ENCODE results near the gene CHST13. TPM values are rescaled to one million over a fixed set of nuclear protein-coding genes. Genes with fewer than 3 reads are reported as not detected.

Gene CHST13
- total RNA-seq, 2 experiments from 2014 or later = not detected

DNA sequence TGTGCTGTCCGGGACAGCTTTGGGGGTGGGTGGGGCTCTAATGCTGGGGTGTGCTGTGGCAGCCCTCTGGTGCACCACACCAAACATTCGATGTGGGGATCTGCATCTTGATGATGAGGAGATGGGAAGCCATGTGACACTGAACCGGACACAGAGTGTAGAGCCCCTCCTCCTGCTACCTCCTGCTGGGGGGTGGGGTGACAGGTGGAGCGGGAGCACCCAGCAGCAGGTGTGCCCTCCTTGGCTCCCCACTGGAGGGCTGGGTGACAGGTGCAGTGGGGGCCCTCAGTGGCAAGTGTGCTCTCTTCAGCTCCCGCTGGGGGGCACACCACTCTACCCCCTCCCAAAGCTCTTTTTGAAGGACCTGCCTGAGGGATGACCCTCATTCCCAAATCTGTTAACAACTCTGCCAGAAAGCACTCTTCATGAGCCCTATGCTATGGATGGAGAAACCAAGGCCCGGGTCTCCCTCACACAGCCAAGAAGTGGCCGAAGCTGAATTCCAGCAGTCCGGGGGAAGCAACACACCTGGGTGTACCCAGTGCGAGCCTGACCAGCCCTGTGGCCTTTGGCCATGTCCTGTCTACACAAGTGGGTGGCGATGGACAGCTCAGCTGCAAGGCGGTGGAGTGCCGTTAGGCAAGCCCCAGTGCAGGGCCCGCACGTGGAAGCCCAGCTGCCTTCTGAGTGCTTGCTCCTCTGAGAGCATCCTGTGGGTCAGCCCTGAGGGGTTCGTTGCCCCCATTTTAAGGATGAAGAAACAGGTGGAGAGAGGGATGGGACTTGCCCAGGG is 5.8 kb upstream of the CHST13 start:
- H3K36me3 Mint-ChIP-seq (ENCODE audit: low read depth) = no peaks in the 10 kb centered on the region
- no peak for DNase-seq
- H3K27ac Mint-ChIP-seq = no peak overlapping the region
- H3K4me1 Mint-ChIP-seq = no peaks in the 10 kb centered on the region
- ChIA-PET POLR2A (no interaction called here), CTCF (no interaction called here)
- H3K4me3 Mint-ChIP-seq = no peak overlapping the region
- H3K9me3 Mint-ChIP-seq = no peaks in the 10 kb centered on the region
- peaks cover 12% of the 10 kb centered on the region for H3K27me3 Mint-ChIP-seq

DNA sequence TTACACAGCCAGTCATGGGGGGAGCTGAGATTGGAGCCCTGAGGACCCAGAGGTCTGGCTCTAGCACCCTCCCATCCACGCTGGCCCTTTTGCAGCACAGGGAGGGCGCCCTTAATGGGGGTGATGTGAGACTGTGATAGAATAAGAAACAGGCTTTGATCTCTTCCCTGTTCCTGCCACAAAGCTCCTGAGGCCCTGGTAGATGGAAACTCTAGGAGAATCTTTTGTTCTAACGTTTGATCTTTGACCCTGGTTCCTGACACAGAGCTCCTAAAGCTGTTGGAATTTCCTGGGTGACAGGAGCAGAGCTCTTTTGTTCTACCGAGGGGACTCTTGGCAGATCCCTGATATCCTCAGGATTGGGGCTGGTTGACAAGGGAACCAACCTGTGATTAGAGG is 5.2 kb upstream of the CHST13 start:
- Mint-ChIP-seq H3K36me3 (ENCODE audit: low read depth) (no peaks in the 10 kb centered on the region), H3K27me3 (peaks cover 17% of the 10 kb centered on the region), H3K27ac (no peak overlapping the region), H3K9me3 (no peaks in the 10 kb centered on the region), H3K4me3 (no peak overlapping the region), H3K4me1 (no peaks in the 10 kb centered on the region)
- CTCF ChIA-PET = no interaction called here
- POLR2A ChIA-PET = no interaction called here
- no peak for DNase-seq

DNA sequence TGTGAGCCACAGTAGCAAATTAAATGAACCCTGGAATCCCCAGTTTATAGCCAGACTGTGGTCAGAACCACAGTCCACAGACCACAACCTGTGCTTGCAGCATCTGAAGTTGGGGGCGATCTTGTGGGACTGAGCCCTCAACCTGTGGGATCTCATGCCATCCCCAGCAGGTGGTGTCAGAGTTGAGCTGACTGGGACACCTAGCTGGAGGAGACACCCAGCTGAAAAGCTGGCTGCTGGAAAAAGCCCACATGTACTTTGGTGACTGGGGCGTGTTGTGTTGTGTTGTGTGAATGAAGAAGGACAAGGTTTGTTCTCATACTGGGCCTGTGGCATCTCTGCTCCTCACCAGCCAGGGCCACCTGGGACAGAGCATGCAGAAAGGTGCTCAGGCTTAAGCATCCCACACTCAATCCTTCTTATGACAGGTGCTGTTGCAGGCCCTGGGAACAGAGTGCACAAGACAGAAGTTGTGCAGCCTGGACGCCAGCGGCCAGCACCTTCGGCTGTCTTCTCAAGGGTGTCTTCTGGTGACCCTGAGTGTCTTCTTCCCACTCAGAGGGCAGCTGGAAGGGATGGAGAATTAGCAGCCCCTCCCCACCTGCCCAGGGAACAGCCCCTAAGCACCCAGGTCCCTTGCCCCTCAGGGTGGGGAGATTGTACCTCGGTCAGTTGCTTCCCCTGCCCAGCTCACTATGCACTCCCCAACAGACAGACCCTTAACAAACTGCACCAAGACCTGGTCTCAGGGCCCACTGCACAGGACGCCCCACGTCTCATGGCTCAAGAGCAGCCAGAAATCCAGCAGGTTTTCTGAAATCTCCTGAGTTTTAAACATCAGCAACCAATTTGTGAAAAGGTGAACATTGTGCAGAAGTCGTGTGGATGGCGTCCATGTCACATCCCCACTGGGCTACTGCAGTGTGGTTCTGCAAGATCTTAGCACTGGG is 4.2 kb upstream of the CHST13 start:
- Mint-ChIP-seq H3K27ac (no peak overlapping the region), H3K4me1 (no peaks in the 10 kb centered on the region), H3K4me3 (no peak overlapping the region), H3K36me3 (ENCODE audit: low read depth) (no peaks in the 10 kb centered on the region), H3K27me3 (peaks cover 17% of the 10 kb centered on the region), H3K9me3 (no peaks in the 10 kb centered on the region)
- POLR2A ChIA-PET = no interaction called here
- DNase-seq = no peak
- CTCF ChIA-PET = interaction anchor here (0.6 kb wide), 1 partner anchor 930 kb away, joined by 3 read pairs; no protein-coding TSS in a partner anchor

DNA sequence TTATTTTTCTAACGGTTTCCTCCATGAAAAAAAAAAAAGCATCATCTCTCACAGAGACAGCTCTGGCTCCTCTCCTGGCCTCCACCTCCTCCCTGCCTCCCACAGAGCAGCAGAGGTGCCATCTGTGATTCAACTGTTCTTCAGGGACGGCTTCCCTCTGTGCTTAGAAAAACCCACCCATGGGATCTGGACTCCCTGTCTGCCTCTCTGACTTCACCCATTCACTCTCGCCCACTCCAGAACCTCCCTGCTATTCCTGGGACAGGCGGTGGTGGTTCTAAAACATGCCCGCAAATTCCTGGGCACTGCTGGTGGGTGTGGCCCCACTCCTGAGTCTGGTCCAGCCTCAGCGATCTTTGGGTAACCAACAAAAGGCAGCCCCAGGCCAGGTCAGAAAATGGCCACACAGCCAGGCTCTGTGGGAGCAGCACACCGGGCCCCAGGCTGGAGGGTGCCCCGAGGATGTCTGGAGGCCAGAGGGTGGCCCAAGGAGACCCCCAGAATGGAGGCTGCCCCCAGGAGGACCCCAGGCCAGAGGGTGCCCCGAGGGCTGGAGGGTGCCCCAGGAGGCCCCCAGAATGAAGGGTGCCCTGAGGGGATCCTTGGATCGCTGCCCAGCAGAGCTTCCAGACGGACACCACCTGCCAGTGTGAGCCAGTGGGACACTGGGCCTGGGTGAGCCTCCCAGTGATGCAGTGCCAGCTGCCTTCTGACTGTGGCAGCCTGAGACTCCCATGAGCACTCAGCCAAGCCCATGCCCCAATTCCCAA is 2.6 kb upstream of the CHST13 start:
- ChIA-PET CTCF (interaction anchor here (1.8 kb wide), 1 partner anchor 92 kb away, joined by 8 read pairs; no protein-coding TSS in a partner anchor), POLR2A (no interaction called here)
- Mint-ChIP-seq H3K4me3 (no peak overlapping the region), H3K9me3 (no peaks in the 10 kb centered on the region), H3K4me1 (no peaks in the 10 kb centered on the region), H3K27ac (no peak overlapping the region), H3K27me3 (peaks cover 19% of the 10 kb centered on the region), H3K36me3 (ENCODE audit: low read depth) (no peaks in the 10 kb centered on the region)
- DNase-seq = no peak

DNA sequence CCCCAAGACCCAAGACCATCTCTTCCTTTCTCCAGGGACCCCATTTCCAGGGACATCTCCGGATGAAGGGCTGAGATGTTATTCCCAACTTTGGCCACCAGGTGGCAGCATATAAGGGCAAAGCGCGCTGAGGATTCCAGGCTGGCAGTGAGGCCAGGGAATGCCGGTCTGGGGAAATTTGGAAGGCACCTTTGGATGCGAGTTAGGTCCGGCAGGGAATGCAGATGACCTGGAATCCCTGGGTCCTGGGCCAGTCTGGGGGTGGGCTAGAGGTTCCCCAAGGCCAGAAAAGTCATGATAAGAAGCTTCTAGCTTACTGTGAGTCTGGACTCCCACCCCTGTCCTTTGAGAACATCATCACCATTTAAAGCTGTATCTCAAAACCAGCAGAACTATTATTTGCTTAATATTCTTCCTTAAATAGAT is 1.6 kb upstream of the CHST13 start:
- peak; percentile 31 for DNase-seq
- Mint-ChIP-seq H3K9me3 (no peaks in the 10 kb centered on the region), H3K27ac (no peak overlapping the region), H3K27me3 (peaks cover 19% of the 10 kb centered on the region), H3K36me3 (ENCODE audit: low read depth) (no peaks in the 10 kb centered on the region), H3K4me1 (no peaks in the 10 kb centered on the region), H3K4me3 (no peak overlapping the region)
- POLR2A ChIA-PET = no interaction called here
- CTCF ChIA-PET = interaction anchor here (0.7 to 1.8 kb wide), 12 partner anchors 8 to 1024 kb away, joined by 3 to 8 read pairs (median 4); no protein-coding TSS in a partner anchor

DNA sequence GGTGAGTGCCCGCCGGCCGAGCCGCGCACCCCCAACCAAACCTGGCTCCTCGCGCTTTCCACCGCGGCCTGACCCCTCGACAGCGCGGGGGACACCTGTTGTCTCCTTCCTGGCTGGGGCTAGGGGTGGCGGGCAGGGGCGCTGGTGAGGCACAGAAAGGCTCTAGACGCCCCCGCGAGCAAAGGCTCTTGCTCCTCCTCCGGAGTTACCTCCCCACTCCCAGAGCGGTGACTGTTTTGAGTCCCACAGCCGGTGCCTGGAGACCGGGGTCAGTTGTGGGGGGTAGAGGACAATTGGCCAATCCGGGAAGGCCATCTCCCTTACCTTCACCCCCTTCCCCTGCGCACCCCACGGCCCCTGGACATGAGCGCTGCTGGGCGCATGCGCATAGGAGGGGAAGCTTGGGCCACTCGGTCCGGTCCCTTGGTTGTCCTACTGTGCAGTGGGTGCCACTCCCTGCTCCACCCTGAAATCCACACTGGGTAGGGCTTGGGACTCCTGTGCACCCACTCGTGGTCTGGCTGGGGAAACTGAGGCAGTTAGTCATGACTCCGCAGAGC is 554 bp downstream of the CHST13 start:
- POLR2A ChIA-PET = no interaction called here
- CTCF ChIA-PET = no interaction called here
- H3K27me3 Mint-ChIP-seq = peaks cover 19% of the 10 kb centered on the region
- no peak overlapping the region for H3K4me3 Mint-ChIP-seq
- H3K9me3 Mint-ChIP-seq = no peaks in the 10 kb centered on the region
- H3K27ac Mint-ChIP-seq = no peak overlapping the region
- no peaks in the 10 kb centered on the region for H3K36me3 Mint-ChIP-seq (ENCODE audit: low read depth)
- no peaks in the 10 kb centered on the region for H3K4me1 Mint-ChIP-seq
- no peak for DNase-seq

DNA sequence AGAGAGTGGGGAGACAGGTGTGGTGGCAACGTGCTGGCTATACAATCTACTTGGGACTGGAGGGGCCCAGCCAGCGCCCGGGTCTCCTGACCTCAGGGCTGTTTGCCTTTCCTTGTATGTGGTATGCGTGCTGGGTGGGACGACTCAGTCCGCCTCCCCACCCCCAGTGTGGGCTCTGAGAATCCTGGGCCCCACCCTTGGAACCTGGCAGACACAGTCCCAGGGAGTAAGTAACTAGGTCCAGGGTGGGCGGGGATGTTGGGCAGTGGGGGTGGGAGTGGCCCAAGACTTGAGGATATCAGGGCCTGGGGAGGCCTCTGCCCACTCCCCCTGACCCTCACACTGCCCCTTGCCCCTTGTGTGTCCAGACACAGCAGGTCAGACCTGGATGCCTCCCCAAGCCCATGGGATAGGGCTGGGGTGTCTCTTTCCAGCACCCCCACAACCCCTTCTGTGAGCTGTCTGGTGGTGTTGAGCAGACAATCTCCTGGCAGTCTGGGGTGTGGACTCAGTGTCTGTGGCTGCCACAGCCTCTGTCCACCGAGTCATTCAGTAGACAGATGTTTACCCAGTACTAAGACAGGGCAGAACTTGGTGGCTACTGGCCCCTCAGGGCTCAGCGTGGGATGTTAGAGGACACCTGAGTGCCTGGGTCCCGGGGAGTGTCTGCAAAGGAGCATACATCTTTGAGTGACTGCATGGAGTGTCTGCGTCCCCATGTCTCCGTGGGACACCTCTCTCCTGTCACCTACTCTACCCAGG is 1.3 kb downstream of the CHST13 start:
- H3K36me3 Mint-ChIP-seq (ENCODE audit: low read depth) = no peaks in the 10 kb centered on the region
- H3K27me3 Mint-ChIP-seq = peaks cover 19% of the 10 kb centered on the region
- POLR2A ChIA-PET = no interaction called here
- no peak overlapping the region for H3K27ac Mint-ChIP-seq
- no peaks in the 10 kb centered on the region for H3K9me3 Mint-ChIP-seq
- no peak overlapping the region for H3K4me3 Mint-ChIP-seq
- no peak for DNase-seq
- no peaks in the 10 kb centered on the region for H3K4me1 Mint-ChIP-seq
- CTCF ChIA-PET = no interaction called here

DNA sequence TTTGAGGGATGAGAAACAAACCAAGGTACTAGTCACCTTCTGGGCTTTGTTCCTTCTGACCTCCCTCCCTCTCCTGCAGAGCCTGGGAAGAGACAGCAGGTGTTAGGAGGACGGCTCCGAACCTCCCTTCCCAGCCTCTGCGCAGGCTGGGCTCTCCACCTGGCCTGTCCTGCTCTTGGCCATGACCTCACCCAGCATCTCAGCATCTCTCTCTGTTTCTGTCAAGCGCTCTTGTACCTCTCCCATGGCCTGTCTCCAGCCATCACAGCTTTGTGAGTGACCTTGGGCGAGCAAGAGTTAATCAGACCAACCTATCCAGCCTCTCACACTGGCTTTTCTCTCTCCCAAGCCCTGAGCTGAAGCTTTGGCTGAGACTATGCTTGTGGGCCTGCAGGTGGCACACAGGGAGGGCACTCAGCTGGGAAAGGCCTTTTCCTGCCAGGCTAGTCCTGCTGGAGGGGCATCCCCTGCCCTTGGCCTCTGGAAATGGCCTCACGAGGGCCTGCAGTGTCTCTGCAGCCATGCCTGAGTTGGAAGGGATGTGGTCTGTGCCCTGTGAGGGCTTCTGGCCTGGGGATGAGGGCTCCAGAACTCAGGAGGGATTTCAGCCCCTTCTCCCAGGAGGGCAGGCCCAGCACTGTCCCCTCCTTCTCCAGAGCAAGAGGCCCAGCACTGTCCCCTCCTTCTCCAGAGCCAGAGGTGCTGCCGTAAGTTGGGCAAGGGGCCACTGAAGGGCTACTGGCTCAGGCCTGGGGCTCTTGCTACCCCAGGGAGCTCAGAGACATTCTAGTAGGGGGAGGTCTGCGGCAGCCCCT is 2.1 kb downstream of the CHST13 start:
- Mint-ChIP-seq H3K27ac (no peak overlapping the region), H3K27me3 (peaks cover 19% of the 10 kb centered on the region), H3K9me3 (no peaks in the 10 kb centered on the region), H3K4me1 (no peaks in the 10 kb centered on the region), H3K4me3 (no peak overlapping the region), H3K36me3 (ENCODE audit: low read depth) (no peaks in the 10 kb centered on the region)
- DNase-seq = no peak
- CTCF ChIA-PET = no interaction called here
- POLR2A ChIA-PET = no interaction called here

DNA sequence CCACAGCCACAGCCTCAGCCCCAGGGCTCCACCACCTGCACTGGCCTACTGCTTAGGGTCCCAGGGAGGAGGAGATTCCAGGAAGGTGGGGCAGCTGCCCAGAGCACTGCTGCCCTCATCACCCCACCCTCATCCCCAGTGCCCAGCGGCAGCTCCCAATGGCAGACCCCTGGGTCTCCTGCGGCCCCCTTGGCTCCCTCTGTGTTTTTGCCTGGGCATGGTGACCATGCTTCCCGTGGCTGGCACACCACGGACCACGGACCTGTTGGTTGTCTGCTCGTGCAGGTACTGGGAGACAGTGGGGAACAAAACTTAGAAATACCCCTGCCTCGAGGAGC is 2.7 kb downstream of the CHST13 start:
- H3K4me1 Mint-ChIP-seq = no peaks in the 10 kb centered on the region
- POLR2A ChIA-PET = no interaction called here
- no peak overlapping the region for H3K4me3 Mint-ChIP-seq
- H3K9me3 Mint-ChIP-seq = no peaks in the 10 kb centered on the region
- H3K36me3 Mint-ChIP-seq (ENCODE audit: low read depth) = no peaks in the 10 kb centered on the region
- no peak for DNase-seq
- no peak overlapping the region for H3K27ac Mint-ChIP-seq
- peaks cover 19% of the 10 kb centered on the region for H3K27me3 Mint-ChIP-seq
- CTCF ChIA-PET = no interaction called here

DNA sequence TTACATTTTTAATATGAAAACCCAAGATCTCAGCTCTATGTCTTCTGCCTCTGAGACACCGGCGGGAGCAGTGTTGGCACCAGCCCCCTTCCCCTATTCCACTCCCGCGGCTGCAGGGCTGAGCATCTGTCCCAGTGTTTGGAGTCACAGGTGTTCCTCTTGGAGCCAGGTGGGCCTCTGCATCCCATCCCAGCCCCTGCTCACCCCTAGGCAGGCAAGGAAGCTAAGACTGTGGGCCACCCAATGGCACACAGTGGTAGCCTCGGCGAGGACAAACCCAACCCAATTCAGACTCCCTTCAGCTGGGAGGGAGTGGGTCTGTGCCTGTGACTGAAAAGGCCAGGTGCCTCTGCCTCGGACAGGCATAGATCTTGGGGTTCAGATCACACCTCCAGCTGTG is 3.1 kb downstream of the CHST13 start:
- Mint-ChIP-seq H3K27me3 (peaks cover 20% of the 10 kb centered on the region), H3K27ac (no peak overlapping the region), H3K4me1 (no peaks in the 10 kb centered on the region), H3K9me3 (no peaks in the 10 kb centered on the region), H3K36me3 (ENCODE audit: low read depth) (no peaks in the 10 kb centered on the region), H3K4me3 (no peak overlapping the region)
- ChIA-PET CTCF (no interaction called here), POLR2A (no interaction called here)
- no peak for DNase-seq

DNA sequence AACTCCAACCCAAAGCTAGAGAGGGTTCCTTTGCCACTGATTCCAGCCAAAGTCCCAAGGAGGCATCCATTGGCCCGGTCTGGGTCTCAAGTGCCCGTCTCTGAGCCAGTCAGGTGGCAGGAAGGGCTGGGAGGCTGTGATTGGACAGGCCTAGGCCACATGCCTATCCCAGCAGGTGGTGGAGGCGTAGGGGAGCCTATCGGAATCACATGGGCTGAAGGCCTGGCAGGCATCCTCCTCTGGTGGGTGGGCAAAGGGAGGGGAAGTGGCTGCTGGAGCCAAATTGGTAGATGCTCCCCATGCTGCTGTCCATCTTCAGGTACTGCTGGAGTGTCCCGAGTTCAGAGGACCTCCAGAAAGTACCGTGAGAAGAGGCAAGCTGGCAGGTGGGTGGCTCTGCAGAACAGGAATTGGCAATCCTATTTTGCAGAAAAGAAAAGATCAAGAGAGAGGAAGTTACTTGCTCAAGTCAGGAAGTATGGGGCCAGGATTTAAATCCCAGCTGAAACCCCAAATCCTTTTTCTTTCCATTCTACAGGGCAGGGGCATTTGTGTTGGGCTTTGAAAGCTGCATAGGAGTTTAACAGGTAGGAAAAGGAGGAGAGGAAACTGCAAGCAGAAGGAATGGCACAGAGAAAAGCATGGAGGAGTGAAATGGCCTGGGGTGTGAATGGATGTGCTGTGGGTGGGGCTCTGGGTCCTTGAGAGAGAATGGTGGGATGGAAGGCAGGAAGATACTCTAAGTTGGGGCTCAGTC is 3.7 kb downstream of the CHST13 start:
- Mint-ChIP-seq H3K4me1 (no peaks in the 10 kb centered on the region), H3K4me3 (no peak overlapping the region), H3K27me3 (peaks cover 14% of the 10 kb centered on the region), H3K36me3 (ENCODE audit: low read depth) (no peaks in the 10 kb centered on the region), H3K27ac (no peak overlapping the region), H3K9me3 (no peaks in the 10 kb centered on the region)
- no peak for DNase-seq
- CTCF ChIA-PET = no interaction called here
- POLR2A ChIA-PET = no interaction called here

Data from activated CD4-positive, alpha-beta memory T cell treated with anti-CD3 and anti-CD28 coated beads, Interleukin-2, amount 10 ng/mL, durations not matched to agents 7 days and 5 days (primary cell).